ENCODE measurements around the gene ASCC2. TPM values are rescaled to one million over a fixed set of nuclear protein-coding genes. Genes with fewer than 3 reads are reported as not detected.

Gene ASCC2
- total RNA-seq, 1 experiment from 2014 or later = 54.9 TPM

DNA sequence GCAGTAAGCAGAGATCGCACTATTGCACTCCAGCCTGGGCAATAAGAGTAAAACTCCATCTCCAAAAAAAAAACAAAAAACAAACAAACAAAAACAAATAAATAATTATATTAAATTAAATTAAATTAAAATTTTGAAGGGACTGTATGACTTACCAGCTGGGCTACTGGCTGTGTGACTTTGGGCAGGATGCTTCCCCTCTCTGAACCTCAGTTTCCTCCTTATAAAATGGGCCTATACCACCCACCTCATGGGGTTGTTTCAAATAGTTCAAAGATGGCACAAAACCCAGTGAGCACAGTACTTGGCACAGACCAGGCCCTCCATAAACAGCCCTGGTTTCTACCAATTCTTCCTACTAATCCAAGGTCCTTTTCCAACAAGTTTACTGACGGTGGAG lies 34.9 kb downstream of the ASCC2 start:
- no TSS peak for BruUV-seq (replicated peaks)
- Histone ChIP-seq H3K36me3 (ENCODE audit: insufficient read depth, low read length, poor library complexity, severe bottlenecking) (peaks cover 54% of the 10 kb centered on the region), H3K4me1 (ENCODE audit: insufficient read depth, low read length, poor library complexity, severe bottlenecking) (no peaks in the 10 kb centered on the region), H3K27me3 (replicated peaks; ENCODE audit: insufficient read depth, low read depth, low read length, poor library complexity) (no peaks in the 10 kb centered on the region), H3K4me3 (ENCODE audit: low read depth, low read length, poor library complexity, severe bottlenecking) (no peak overlapping the region), H3K9me3 (ENCODE audit: low read depth, low read length, poor library complexity, severe bottlenecking) (no peaks in the 10 kb centered on the region), H3K27ac (ENCODE audit: low read depth, low read length, poor library complexity, severe bottlenecking) (no peak overlapping the region)
- ChIA-PET CTCF (no interaction called here), POLR2A (ENCODE audit: low non-redundant PET) (no interaction called here)
- intact Hi-C loops (cut with micrococcal nuclease; ENCODE audit: unreplicated experiment) = no loop called here
- no peak for DNase-seq (ENCODE audit: low spot score)
- no peak for TF ChIP-seq EZH2 (IDR thresholded peaks at IDR 0.05; ENCODE audit: borderline replicate concordance, low read depth, low read length, poor library complexity, severe bottlenecking)
- TF ChIP-seq, protein P1, sequence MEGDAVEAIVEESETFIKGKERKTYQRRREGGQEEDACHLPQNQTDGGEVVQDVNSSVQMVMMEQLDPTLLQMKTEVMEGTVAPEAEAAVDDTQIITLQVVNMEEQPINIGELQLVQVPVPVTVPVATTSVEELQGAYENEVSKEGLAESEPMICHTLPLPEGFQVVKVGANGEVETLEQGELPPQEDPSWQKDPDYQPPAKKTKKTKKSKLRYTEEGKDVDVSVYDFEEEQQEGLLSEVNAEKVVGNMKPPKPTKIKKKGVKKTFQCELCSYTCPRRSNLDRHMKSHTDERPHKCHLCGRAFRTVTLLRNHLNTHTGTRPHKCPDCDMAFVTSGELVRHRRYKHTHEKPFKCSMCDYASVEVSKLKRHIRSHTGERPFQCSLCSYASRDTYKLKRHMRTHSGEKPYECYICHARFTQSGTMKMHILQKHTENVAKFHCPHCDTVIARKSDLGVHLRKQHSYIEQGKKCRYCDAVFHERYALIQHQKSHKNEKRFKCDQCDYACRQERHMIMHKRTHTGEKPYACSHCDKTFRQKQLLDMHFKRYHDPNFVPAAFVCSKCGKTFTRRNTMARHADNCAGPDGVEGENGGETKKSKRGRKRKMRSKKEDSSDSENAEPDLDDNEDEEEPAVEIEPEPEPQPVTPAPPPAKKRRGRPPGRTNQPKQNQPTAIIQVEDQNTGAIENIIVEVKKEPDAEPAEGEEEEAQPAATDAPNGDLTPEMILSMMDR (conservative IDR thresholded peaks at IDR 0.05; ENCODE audit: low read depth, low read length) = no peak

DNA sequence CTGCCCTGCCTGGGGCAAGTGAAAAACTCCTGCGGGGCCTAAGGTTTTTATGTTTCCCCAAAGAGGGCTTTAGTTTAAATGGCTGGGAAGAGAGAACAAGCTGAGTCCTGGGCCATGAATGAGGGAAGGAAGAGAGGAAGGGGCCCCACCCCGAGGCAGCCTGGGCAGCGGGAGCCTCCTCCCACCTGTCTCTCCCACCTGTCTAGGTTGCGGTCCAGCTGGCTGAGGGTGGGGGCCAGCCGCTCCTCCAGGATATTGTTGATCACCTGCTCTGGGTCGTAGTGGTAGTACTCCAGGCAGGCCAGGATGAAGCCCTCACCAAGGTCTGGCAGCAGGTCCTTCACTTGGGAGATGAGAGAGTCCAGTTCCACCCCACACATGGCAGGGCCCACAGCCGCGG lies 36.3 kb downstream of the ASCC2 start:
- no peak overlapping the region for H3K4me3 ChIP-seq (ENCODE audit: low read depth, low read length, poor library complexity, severe bottlenecking)
- DNase-seq (ENCODE audit: low spot score) = no peak
- no peak overlapping the region for H3K27ac ChIP-seq (ENCODE audit: low read depth, low read length, poor library complexity, severe bottlenecking)
- peaks cover 52% of the 10 kb centered on the region for H3K36me3 ChIP-seq (ENCODE audit: insufficient read depth, low read length, poor library complexity, severe bottlenecking)
- H3K4me1 ChIP-seq (ENCODE audit: insufficient read depth, low read length, poor library complexity, severe bottlenecking) = no peaks in the 10 kb centered on the region
- no peaks in the 10 kb centered on the region for H3K27me3 ChIP-seq (replicated peaks; ENCODE audit: insufficient read depth, low read depth, low read length, poor library complexity)
- H3K9me3 ChIP-seq (ENCODE audit: low read depth, low read length, poor library complexity, severe bottlenecking) = no peaks in the 10 kb centered on the region
- intact Hi-C loops (cut with micrococcal nuclease; ENCODE audit: unreplicated experiment) = no loop called here
- no TSS peak for BruUV-seq (replicated peaks)
- ChIA-PET CTCF (no interaction called here), POLR2A (ENCODE audit: low non-redundant PET) (no interaction called here)
- TF ChIP-seq EZH2 (IDR thresholded peaks at IDR 0.05; ENCODE audit: borderline replicate concordance, low read depth, low read length, poor library complexity, severe bottlenecking) = no peak
- TF ChIP-seq, protein P1 (conservative IDR thresholded peaks at IDR 0.05; ENCODE audit: low read depth, low read length) = no peak

DNA sequence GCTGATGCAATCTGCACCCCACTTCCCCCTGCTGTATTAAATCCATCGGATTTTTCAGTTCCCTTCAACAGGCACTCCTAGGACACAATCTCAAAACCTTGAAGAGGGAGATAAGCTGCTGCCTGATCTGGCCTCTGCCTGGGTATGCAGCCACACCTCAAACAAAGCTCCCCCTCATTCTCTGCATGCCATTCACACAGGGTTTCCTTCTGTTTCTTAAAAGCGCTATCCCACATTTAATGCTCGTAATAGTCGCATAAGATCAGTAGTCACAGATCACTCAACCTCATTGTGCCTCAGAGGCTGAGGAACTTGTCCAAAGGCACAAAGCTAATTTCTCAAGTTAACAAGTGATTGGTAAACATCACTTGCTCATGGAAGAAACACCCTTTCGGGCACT lies 36.9 kb downstream of the ASCC2 start:
- CTCF ChIA-PET = interaction anchor here (0.9 kb wide), 1 partner anchor 204 kb away, joined by 3 read pairs; no protein-coding TSS in a partner anchor
- BruUV-seq (replicated peaks) = no TSS peak

More for the DNA sequence above, 36.9 kb downstream of the ASCC2 start:
- intact Hi-C loops (cut with micrococcal nuclease; ENCODE audit: unreplicated experiment) = no loop called here
- Histone ChIP-seq H3K4me1 (ENCODE audit: insufficient read depth, low read length, poor library complexity, severe bottlenecking) (no peaks in the 10 kb centered on the region), H3K27me3 (replicated peaks; ENCODE audit: insufficient read depth, low read depth, low read length, poor library complexity) (no peaks in the 10 kb centered on the region), H3K36me3 (ENCODE audit: insufficient read depth, low read length, poor library complexity, severe bottlenecking) (peaks cover 46% of the 10 kb centered on the region), H3K9me3 (ENCODE audit: low read depth, low read length, poor library complexity, severe bottlenecking) (no peaks in the 10 kb centered on the region), H3K4me3 (ENCODE audit: low read depth, low read length, poor library complexity, severe bottlenecking) (no peak overlapping the region), H3K27ac (ENCODE audit: low read depth, low read length, poor library complexity, severe bottlenecking) (no peak overlapping the region)
- TF ChIP-seq, protein P1 (conservative IDR thresholded peaks at IDR 0.05; ENCODE audit: low read depth, low read length) = no peak
- TF ChIP-seq EZH2 (IDR thresholded peaks at IDR 0.05; ENCODE audit: borderline replicate concordance, low read depth, low read length, poor library complexity, severe bottlenecking) = no peak
- POLR2A ChIA-PET (ENCODE audit: low non-redundant PET) = no interaction called here
- DNase-seq (ENCODE audit: low spot score) = no peak
